ENCODE measurements around the gene MBNL1. TPM values are rescaled to one million over a fixed set of nuclear protein-coding genes. Genes with fewer than 3 reads are reported as not detected.

Gene MBNL1
- total RNA-seq, 1 donor from 2014 or later = 14.7 TPM

- Mint-ChIP-seq H3K27me3 (ENCODE audit: insufficient read depth, low read depth) (no peaks in the 10 kb centered on the region), H3K4me3 (no peak overlapping the region), H3K27ac (no peak overlapping the region), H3K9me3 (no peaks in the 10 kb centered on the region), H3K36me3 (peaks cover 2% of the 10 kb centered on the region), H3K4me1 (peaks cover 19% of the 10 kb centered on the region)
- H3K4me3 ChIP-seq = no peak overlapping the region
- no peak overlapping the region for H3K9ac ChIP-seq
- H4K20me1 ChIP-seq (ENCODE audit: low read depth) = no peaks in the 10 kb centered on the region
- no peaks in the 10 kb centered on the region for H3K9me3 ChIP-seq (ENCODE audit: low read depth)
- peaks cover 13% of the 10 kb centered on the region for H3K4me1 ChIP-seq
- H3K27ac ChIP-seq = no peak overlapping the region
- no peaks in the 10 kb centered on the region for H3K27me3 ChIP-seq
- TF ChIP-seq EZH2phosphoT487 (IDR thresholded peaks at IDR 0.05) (no peak), EZH2 (IDR thresholded peaks at IDR 0.05) (no peak), CTCF (IDR thresholded peaks at IDR 0.05) (no peak)
- no peak overlapping the region for H3K4me2 ChIP-seq
- peaks cover 5% of the 10 kb centered on the region for H3K79me2 ChIP-seq (ENCODE audit: low read depth)
- no peak for DNase-seq (ENCODE audit: low spot score)
- H2AFZ ChIP-seq (replicated peaks) = no peak overlapping the region
- H3K36me3 ChIP-seq = no peaks in the 10 kb centered on the region
- H3F3A ChIP-seq (ENCODE audit: low read depth) = no peaks in the 10 kb centered on the region
Measured at GRCh38 chr3:152388631-152389030, 119.9 kb downstream of the MBNL1 start.

- no peak for DNase-seq (ENCODE audit: low spot score)
- Mint-ChIP-seq H3K9me3 (no peaks in the 10 kb centered on the region), H3K4me1 (peaks cover 19% of the 10 kb centered on the region), H3K36me3 (peaks cover 2% of the 10 kb centered on the region), H3K27ac (no peak overlapping the region), H3K4me3 (no peak overlapping the region), H3K27me3 (ENCODE audit: insufficient read depth, low read depth) (no peaks in the 10 kb centered on the region)
- Histone ChIP-seq H3K36me3 (no peaks in the 10 kb centered on the region), H3K9me3 (ENCODE audit: low read depth) (no peaks in the 10 kb centered on the region), H3K4me1 (peaks cover 13% of the 10 kb centered on the region), H3K9ac (no peak overlapping the region), H3K4me2 (no peak overlapping the region), H3K27me3 (no peaks in the 10 kb centered on the region), H3K79me2 (ENCODE audit: low read depth) (peaks cover 5% of the 10 kb centered on the region), H4K20me1 (ENCODE audit: low read depth) (no peaks in the 10 kb centered on the region), H3K4me3 (no peak overlapping the region), H3K27ac (no peak overlapping the region), H3F3A (ENCODE audit: low read depth) (no peaks in the 10 kb centered on the region), H2AFZ (replicated peaks) (no peak overlapping the region)
- TF ChIP-seq EZH2 (IDR thresholded peaks at IDR 0.05) (no peak), EZH2phosphoT487 (IDR thresholded peaks at IDR 0.05) (no peak), CTCF (IDR thresholded peaks at IDR 0.05) (no peak)
Measured at GRCh38 chr3:152389316-152389934, 120.7 kb downstream of the MBNL1 start.

GRCh38 chr3:152390647-152391046, 121.9 kb downstream of the MBNL1 start:
- peak; percentile 42 for DNase-seq (ENCODE audit: low spot score)
- no peak overlapping the region for H3K27ac ChIP-seq
- no peaks in the 10 kb centered on the region for H3K9me3 ChIP-seq (ENCODE audit: low read depth)
- peaks cover 5% of the 10 kb centered on the region for H3K79me2 ChIP-seq (ENCODE audit: low read depth)
- peaks cover 19% of the 10 kb centered on the region for H3K4me1 Mint-ChIP-seq
- TF ChIP-seq CTCF (IDR thresholded peaks at IDR 0.05) (no peak), EZH2 (IDR thresholded peaks at IDR 0.05) (no peak), EZH2phosphoT487 (IDR thresholded peaks at IDR 0.05) (no peak)
- peaks cover 6% of the 10 kb centered on the region for H3K36me3 Mint-ChIP-seq
- H3K4me3 Mint-ChIP-seq = no peak overlapping the region
- H3K27me3 Mint-ChIP-seq (ENCODE audit: insufficient read depth, low read depth) = no peaks in the 10 kb centered on the region
- H4K20me1 ChIP-seq (ENCODE audit: low read depth) = no peaks in the 10 kb centered on the region
- no peaks in the 10 kb centered on the region for H3K36me3 ChIP-seq
- H3F3A ChIP-seq (ENCODE audit: low read depth) = no peaks in the 10 kb centered on the region
- peaks cover 5% of the 10 kb centered on the region for H3K4me1 ChIP-seq
- H3K27me3 ChIP-seq = no peaks in the 10 kb centered on the region
- H3K4me3 ChIP-seq = no peak overlapping the region
- peak overlapping the region; percentile 76 for H3K27ac Mint-ChIP-seq
- H2AFZ ChIP-seq (replicated peaks) = no peak overlapping the region
- H3K9ac ChIP-seq = no peak overlapping the region
- H3K9me3 Mint-ChIP-seq = no peaks in the 10 kb centered on the region
- H3K4me2 ChIP-seq = no peak overlapping the region

Data from neural progenitor cell (in vitro differentiated cells).